HEK293 (cell line): ENCODE measurements around the gene TMEM11.

Experiments used
- CTCF ChIA-PET: fragments of 350-600 bp; formaldehyde crosslinking; extraction: SDS; loops from one replicate; lab custom pipeline; 2021; ENCODE audit warnings: antibody characterized with exemption; lab: Yijun Ruan, JAX
- POLR2A ChIA-PET: fragments of 300-600 bp; formaldehyde crosslinking; extraction: SDS; loops from one replicate; lab custom pipeline; 2020; ENCODE audit warnings: antibody characterized with exemption, inconsistent platforms; lab: Yijun Ruan, JAX
- H3K27ac ChIP-seq: fragments of 200-500 bp; sonication (Bioruptor generic); 2 replicates; pipeline ENCODE4 v1.5.1; 2014; ENCODE audit warnings: low read depth, low read length, control low read depth, inconsistent platforms; ENCODE audit errors: extremely low read depth
- H3K36me3 ChIP-seq, 2 experiments: fragments of 200-500 bp in 1 of 2; sonication (Bioruptor generic) in 1 of 2; 1 replicate in 1 of 2; 2 replicates in 1 of 2; pipeline ENCODE4 v1.5.1; 2014 to 2017; ENCODE audit warnings: inconsistent platforms in 2 of 2, low read length in 2 of 2; ENCODE audit not compliant: control insufficient read depth in 2 of 2, insufficient read depth in 1 of 2
- H3K4me1 ChIP-seq: fragments of 200-500 bp; sonication (Bioruptor generic); 2 replicates; pipeline ENCODE4 v1.5.1; 2014; ENCODE audit warnings: mild to moderate bottlenecking, low read length, inconsistent platforms; ENCODE audit not compliant: control insufficient read depth, insufficient read depth
- H3K4me3 ChIP-seq: 2 replicates; pipeline ENCODE4 v1.5.1; 2011; ENCODE audit warnings: low read depth, mild to moderate bottlenecking, control low read depth, low read length, moderate library complexity
- H3K9me3 ChIP-seq: fragments of 200-500 bp; sonication (Bioruptor generic); 2 replicates; pipeline ENCODE4 v1.5.1; 2014; ENCODE audit warnings: low read depth, low read length, inconsistent platforms; ENCODE audit not compliant: control insufficient read depth, insufficient read depth
- BCL11A ChIP-seq: fragments of 450-650 bp; formaldehyde crosslinking; IDR thresholded peaks from 2 replicates; pipeline ENCODE4 v1.5.1; 2016; ENCODE audit warnings: low read depth, missing biosample characterization, missing genetic modification characterization
- CTCF ChIP-seq: fragments of 450-650 bp; formaldehyde crosslinking; IDR thresholded peaks from 2 replicates; pipeline ENCODE4 v1.5.1; 2016; ENCODE audit warnings: missing biosample characterization, missing genetic modification characterization
- EGR2 ChIP-seq: fragments of 450-650 bp; formaldehyde crosslinking; IDR thresholded peaks from 2 replicates; pipeline ENCODE4 v1.5.1; 2016; ENCODE audit warnings: low read depth, missing biosample characterization, missing genetic modification characterization
- GLI4 ChIP-seq: fragments of 450-650 bp; formaldehyde crosslinking; IDR thresholded peaks from 2 replicates; pipeline ENCODE4 v1.5.1; 2016; ENCODE audit warnings: missing biosample characterization, missing genetic modification characterization
- KLF9 ChIP-seq: fragments of 450-650 bp; formaldehyde crosslinking; IDR thresholded peaks from 2 replicates; pipeline ENCODE4 v1.5.1; 2016; ENCODE audit warnings: missing biosample characterization, missing genetic modification characterization, low read depth
- SCRT1 ChIP-seq: fragments of 450-650 bp; formaldehyde crosslinking; IDR thresholded peaks from 2 replicates; pipeline ENCODE4 v1.5.1; 2016; ENCODE audit warnings: missing biosample characterization, missing genetic modification characterization, borderline replicate concordance
- SCRT2 ChIP-seq: fragments of 450-650 bp; formaldehyde crosslinking; IDR thresholded peaks from 2 replicates; pipeline ENCODE4 v1.5.1; 2016; ENCODE audit warnings: missing biosample characterization, missing genetic modification characterization
- SP3 ChIP-seq: fragments of 450-650 bp; formaldehyde crosslinking; IDR thresholded peaks from 2 replicates; pipeline ENCODE4 v1.5.1; 2016; ENCODE audit warnings: missing biosample characterization, missing genetic modification characterization
- TRIM28 ChIP-seq: IDR thresholded peaks from 2 replicates; pipeline ENCODE4 v1.6.1; 2011; ENCODE audit warnings: low read length, control low read depth, borderline replicate concordance
- ZBTB17 ChIP-seq: fragments of 450-650 bp; formaldehyde crosslinking; IDR thresholded peaks from 2 replicates; pipeline ENCODE4 v1.5.1; 2016; ENCODE audit warnings: missing biosample characterization, missing genetic modification characterization
- ZBTB20 ChIP-seq: fragments of 450-650 bp; formaldehyde crosslinking; IDR thresholded peaks from 2 replicates; pipeline ENCODE4 v1.5.1; 2016; ENCODE audit warnings: missing biosample characterization, missing genetic modification characterization
- ZBTB49 ChIP-seq: fragments of 450-650 bp; formaldehyde crosslinking; IDR thresholded peaks from 2 replicates; pipeline ENCODE4 v1.5.1; 2016; ENCODE audit warnings: missing biosample characterization, missing genetic modification characterization, low read depth
- ZFHX2 ChIP-seq: fragments of 450-650 bp; formaldehyde crosslinking; conservative IDR thresholded peaks from 2 replicates; pipeline ENCODE4 v1.5.1; 2016; ENCODE audit warnings: missing biosample characterization, missing genetic modification characterization
- ZIC2 ChIP-seq: fragments of 450-650 bp; formaldehyde crosslinking; IDR thresholded peaks from 2 replicates; pipeline ENCODE4 v1.5.1; 2016; ENCODE audit warnings: missing biosample characterization, missing genetic modification characterization
- ZNF133 ChIP-seq: fragments of 450-650 bp; formaldehyde crosslinking; IDR thresholded peaks from 2 replicates; pipeline ENCODE4 v1.5.1; 2016; ENCODE audit warnings: missing biosample characterization, missing genetic modification characterization
- ZNF202 ChIP-seq: fragments of 450-650 bp; formaldehyde crosslinking; IDR thresholded peaks from 2 replicates; pipeline ENCODE4 v1.5.1; 2016; ENCODE audit warnings: missing biosample characterization, missing genetic modification characterization, borderline replicate concordance
- ZNF335 ChIP-seq: fragments of 450-650 bp; formaldehyde crosslinking; conservative IDR thresholded peaks from 2 replicates; pipeline ENCODE4 v1.5.1; 2016; ENCODE audit warnings: missing biosample characterization, missing genetic modification characterization
- ZNF37A ChIP-seq: fragments of 450-650 bp; IDR thresholded peaks from 2 replicates; pipeline ENCODE4 v1.5.1; 2018; ENCODE audit warnings: missing biosample characterization, missing genetic modification characterization
- ZNF48 ChIP-seq: fragments of 450-650 bp; formaldehyde crosslinking; IDR thresholded peaks from 2 replicates; pipeline ENCODE4 v1.5.1; 2016; ENCODE audit warnings: missing biosample characterization, missing genetic modification characterization
- ZNF585B ChIP-seq: fragments of 450-650 bp; formaldehyde crosslinking; IDR thresholded peaks from 2 replicates; pipeline ENCODE4 v1.5.1; 2016; ENCODE audit warnings: missing biosample characterization, missing genetic modification characterization
- ZNF658 ChIP-seq: fragments of 450-650 bp; formaldehyde crosslinking; IDR thresholded peaks from 2 replicates; pipeline ENCODE4; 2016; ENCODE audit warnings: missing biosample characterization, missing genetic modification characterization
- ZNF701 ChIP-seq: fragments of 450-650 bp; formaldehyde crosslinking; IDR thresholded peaks from 2 replicates; pipeline ENCODE4 v1.5.1; 2016; ENCODE audit warnings: missing biosample characterization, missing genetic modification characterization
- ZNF76 ChIP-seq: fragments of 450-650 bp; formaldehyde crosslinking; IDR thresholded peaks from 2 replicates; pipeline ENCODE4; 2016; ENCODE audit warnings: low read depth, missing biosample characterization, missing genetic modification characterization, borderline replicate concordance
- TF ChIP-seq, protein P1 (sequence below): fragments of 450-650 bp; formaldehyde crosslinking; IDR thresholded peaks from 2 replicates; pipeline ENCODE4 v1.5.1; 2016; ENCODE audit warnings: missing biosample characterization, missing genetic modification characterization

TMEM11 gene

GRCh38 chr17:21218831-21219380 lies 4.9 kb upstream of the TMEM11 start:
- Histone ChIP-seq H3K27ac (no peak overlapping the region), H3K9me3 (no peaks in the 10 kb centered on the region), H3K36me3 (peaks cover 0 to 26% of the 10 kb centered on the region in 2 experiments), H3K4me3 (no peak overlapping the region), H3K4me1 (no peaks in the 10 kb centered on the region)
- TF ChIP-seq ZNF701 (tag by site-specific recombination) = no peak
- TF ChIP-seq KLF9 (tag by site-specific recombination) = no peak
- no peak for TF ChIP-seq ZNF37A (tag by site-specific recombination)
- TF ChIP-seq SCRT1 = no peak
- ChIA-PET CTCF (no interaction called here), POLR2A (no interaction called here)

DNA sequence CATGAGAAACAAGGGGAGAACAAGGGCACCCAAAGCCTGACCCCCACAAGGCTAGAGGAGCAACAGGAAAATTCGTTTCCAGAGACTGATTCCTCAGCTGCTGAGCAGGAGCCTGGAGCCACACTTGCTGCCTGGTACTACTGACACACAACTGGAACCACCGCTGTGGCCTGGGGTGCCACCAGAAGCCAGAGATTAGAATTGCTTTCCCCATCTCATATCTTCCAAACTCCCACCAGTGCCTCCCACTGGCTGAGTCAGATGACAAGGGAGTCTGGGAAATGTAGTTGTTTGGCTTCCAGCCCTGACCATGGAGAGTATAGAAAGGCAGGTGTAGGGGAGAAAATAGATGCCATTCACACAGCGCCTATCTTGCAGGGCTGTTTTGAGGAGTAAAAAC lies 4.1 kb upstream of the TMEM11 start:
- no peak overlapping the region for H3K27ac ChIP-seq
- peaks cover 0 to 26% of the 10 kb centered on the region in 2 experiments for H3K36me3 ChIP-seq
- no peak overlapping the region for H3K4me3 ChIP-seq
- CTCF ChIA-PET = no interaction called here
- TF ChIP-seq ZNF48 (tag by site-specific recombination) = no peak
- TF ChIP-seq ZBTB17 = peak; percentile 89
- TF ChIP-seq BCL11A (tag by site-specific recombination) = no peak
- TF ChIP-seq ZNF133 (tag by site-specific recombination) = peak; percentile 50; the same call in 1 of the 2 replicates
- TF ChIP-seq ZNF335 = peak; percentile 53
- peak; percentile 43; the same call in 1 of the 2 replicates for TF ChIP-seq SP3 (tag by site-specific recombination)
- TF ChIP-seq SCRT2 (tag by site-specific recombination) = no peak
- peak; percentile 53; the same call in 1 of the 2 replicates for TF ChIP-seq CTCF
- TF ChIP-seq, protein P1, sequence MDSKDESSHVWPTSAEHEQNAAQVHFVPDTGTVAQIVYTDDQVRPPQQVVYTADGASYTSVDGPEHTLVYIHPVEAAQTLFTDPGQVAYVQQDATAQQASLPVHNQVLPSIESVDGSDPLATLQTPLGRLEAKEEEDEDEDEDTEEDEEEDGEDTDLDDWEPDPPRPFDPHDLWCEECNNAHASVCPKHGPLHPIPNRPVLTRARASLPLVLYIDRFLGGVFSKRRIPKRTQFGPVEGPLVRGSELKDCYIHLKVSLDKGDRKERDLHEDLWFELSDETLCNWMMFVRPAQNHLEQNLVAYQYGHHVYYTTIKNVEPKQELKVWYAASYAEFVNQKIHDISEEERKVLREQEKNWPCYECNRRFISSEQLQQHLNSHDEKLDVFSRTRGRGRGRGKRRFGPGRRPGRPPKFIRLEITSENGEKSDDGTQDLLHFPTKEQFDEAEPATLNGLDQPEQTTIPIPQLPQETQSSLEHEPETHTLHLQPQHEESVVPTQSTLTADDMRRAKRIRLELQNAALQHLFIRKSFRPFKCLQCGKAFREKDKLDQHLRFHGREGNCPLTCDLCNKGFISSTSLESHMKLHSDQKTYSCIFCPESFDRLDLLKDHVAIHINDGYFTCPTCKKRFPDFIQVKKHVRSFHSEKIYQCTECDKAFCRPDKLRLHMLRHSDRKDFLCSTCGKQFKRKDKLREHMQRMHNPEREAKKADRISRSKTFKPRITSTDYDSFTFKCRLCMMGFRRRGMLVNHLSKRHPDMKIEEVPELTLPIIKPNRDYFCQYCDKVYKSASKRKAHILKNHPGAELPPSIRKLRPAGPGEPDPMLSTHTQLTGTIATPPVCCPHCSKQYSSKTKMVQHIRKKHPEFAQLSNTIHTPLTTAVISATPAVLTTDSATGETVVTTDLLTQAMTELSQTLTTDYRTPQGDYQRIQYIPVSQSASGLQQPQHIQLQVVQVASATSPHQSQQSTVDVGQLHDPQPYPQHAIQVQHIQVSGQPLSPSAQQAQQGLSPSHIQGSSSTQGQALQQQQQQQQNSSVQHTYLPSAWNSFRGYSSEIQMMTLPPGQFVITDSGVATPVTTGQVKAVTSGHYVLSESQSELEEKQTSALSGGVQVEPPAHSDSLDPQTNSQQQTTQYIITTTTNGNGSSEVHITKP = peak; percentile 78
- TF ChIP-seq ZFHX2 = peak; percentile 87
- TF ChIP-seq ZNF76 (tag by site-specific recombination) = peak; percentile 40; the same call in 1 of the 2 replicates
- no peak for TF ChIP-seq ZNF202
- no peak for TF ChIP-seq ZNF658 (tag by site-specific recombination)
- TF ChIP-seq ZIC2 (tag by site-specific recombination) = peak; percentile 23; the same call in 1 of the 2 replicates
- TF ChIP-seq EGR2 = peak; percentile 83
- peak; percentile 58; the same call in 1 of the 2 replicates for TF ChIP-seq ZBTB20 (tag by site-specific recombination)
- no peak for TF ChIP-seq ZBTB49
- no peak for TF ChIP-seq GLI4
- TF ChIP-seq ZNF585B = no peak
- no peak for TF ChIP-seq TRIM28
- H3K9me3 ChIP-seq = no peaks in the 10 kb centered on the region
- POLR2A ChIA-PET = no interaction called here
- H3K4me1 ChIP-seq = no peaks in the 10 kb centered on the region
